GM08714 (cell line): ENCODE measurements around the gene ATP9A.
"Not testable (repeated sequence)": the region's sequence is repeated elsewhere in the genome, so short reads cannot be mapped to it uniquely, and the experiment has no call there.

Experiments used
- H3K4me3 ChIP-seq: fragments of 200-500 bp; sonication (Bioruptor generic); 2 replicates; pipeline ENCODE4 v1.5.1; 2014; ENCODE audit warnings: mild to moderate bottlenecking, low read length, inconsistent platforms
- ZNF274 ChIP-seq: IDR thresholded peaks from 2 replicates; pipeline ENCODE4 v1.6.1; 2012; ENCODE audit warnings: mild to moderate bottlenecking, low read depth, low read length

Gene ATP9A

DNA sequence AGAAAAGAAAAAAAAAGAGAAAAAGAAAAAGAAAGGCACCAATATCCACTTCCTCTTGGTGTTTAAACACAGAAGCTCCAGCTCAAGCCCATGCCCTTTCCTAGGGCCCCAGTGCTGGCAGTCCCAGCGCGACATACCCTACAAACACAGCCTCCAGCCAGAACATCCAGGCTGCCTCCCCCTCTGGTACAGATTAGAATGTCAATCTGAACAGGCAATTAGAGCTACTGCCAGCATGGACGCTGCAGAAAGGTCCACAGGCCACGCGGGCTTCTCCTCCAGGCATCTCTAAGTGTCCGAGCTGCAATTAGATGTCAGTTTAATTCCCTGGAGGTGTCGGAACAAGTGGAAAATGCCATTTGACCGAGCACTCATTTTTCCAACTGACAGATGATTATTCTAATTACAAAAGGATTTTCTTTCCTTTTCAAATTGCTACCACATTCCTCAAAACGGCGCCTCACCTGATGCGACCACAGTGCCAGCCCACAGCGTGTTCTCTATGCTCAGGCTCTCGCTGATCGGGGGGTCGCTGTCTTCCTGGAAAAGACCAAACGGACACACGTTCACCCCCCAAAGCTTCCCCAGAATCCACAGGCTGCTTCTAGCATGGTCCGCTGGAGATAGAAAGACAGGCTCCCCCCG, 79.5 kb downstream of the ATP9A start:
- TF ChIP-seq ZNF274, result no peak
- H3K4me3 ChIP-seq, result no peak overlapping the region

DNA sequence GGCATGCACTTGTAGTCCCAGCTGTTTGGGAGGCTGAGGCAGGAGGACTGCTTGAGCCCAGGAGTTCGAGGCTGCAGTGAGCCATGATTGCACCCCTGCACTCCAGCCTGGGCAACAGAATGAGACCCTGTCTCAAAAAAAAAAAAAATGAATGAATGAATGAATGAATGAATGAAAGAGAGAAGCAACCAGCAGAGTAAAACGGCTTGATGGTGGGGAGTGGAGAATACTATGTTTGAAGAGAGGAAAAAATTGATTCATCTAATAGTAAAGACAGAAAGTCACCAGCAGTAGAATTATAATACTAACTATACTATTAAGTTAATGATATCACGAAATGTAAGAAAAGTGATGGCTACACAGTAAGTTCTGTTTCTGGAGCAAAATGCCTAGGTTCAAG, 80.6 kb downstream of the ATP9A start:
- H3K4me3 ChIP-seq, result no peak overlapping the region

DNA sequence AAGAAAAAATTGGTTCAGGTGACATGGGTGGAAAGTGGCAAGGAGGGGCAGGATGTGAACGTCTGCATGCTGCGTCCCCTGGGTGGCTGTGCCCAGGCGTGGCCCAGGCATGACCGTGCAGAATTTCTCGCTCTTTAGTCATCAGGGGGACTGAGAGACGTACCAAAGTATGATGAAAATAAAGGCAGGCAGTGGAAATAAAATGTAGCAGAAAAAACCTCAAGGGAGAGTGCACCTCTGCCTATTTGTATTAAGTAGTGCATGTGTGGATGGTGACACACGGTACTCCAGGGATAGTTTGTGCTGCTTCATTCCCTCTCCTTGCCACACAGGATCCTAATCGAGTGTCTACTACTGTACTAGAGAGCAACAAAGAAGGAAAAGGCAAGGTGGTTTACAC, 81.1 kb downstream of the ATP9A start:
- no peak overlapping the region for H3K4me3 ChIP-seq
- TF ChIP-seq ZNF274, result no peak

More for the DNA sequence above, 80.6 kb downstream of the ATP9A start:
- no peak for TF ChIP-seq ZNF274

DNA sequence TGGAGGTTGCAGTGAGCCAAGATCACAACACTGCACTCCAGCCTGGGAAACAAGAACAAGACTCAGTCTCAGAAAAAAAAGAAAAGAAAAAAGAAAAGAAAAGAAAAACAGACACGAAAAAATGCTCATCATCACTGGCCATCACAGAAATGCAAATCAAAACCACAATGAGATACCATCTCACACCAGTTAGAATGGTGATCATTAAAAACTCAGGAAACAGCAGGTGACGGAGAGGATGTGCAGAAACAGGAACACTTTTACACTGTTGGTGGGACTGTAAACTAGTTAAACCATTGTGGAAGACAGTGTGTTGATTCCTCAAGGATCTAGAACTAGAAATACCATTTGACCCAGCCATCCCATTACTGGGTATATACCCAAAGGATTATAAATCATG, 82.7 kb downstream of the ATP9A start:
- not testable (repeated sequence) for H3K4me3 ChIP-seq

DNA sequence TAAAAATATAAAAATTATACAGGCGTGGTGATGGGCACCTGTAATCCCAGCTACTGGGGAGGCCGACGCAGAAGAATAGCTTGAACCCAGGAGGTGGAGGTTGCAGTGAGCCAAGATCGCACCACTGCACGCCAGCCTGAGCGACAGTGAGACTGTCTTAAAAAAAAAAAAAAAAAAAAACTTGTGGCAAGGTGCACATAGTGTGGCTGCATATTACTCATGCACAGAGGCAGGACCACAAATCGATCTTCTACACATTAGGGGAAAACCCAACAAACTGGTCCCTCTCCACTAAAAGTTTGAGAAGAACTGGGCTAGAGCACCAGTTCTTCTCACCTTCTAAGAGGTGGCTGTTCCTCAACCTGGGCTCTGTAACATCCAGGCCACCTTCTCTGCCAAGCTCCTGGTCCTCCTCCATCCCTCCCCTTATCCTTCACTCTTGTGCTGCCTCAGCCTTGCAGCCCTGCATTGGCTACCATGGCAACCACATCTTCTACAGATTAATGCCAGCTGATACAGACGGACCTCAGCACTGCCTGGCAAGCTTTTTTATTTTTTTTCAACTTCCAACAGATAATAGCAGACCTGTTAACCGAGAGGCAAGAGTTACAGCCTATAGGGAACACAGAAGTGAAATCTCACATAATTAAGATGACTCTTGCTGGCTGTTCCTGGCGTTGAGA, 88.0 kb downstream of the ATP9A start:
- no peak for TF ChIP-seq ZNF274
- no peak overlapping the region for H3K4me3 ChIP-seq

DNA sequence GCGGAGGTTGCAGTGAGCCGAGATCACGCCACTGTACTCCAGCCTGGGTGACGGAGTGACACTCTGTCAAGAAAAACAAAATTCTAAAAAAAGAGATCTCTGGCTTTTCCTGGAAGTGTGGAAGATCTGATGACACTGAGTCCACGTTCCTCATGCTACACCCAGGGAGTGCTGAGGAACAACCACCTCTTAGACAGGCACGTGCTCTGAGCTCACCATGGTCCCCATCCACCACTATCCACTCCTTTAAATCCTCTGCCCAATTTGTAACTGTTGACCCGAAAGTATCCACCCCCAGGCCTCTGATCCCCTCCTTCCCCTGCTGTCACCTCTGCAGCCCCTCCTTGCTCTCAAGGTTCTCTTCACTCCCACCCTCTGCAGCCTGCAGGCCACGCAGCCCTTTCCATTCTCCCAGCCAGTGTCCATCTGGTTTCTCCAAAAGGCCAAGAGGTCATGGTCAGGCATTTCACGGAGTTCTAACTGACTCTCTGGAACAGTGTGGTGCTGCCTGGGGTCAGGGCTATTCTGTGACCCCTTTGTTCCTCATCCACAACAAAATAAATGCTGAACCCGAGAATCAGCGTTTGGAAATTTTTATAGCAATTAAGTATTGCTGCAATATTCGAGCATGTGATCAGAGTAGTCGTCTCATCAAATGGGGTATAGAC, 88.8 kb downstream of the ATP9A start:
- no peak overlapping the region for H3K4me3 ChIP-seq
- TF ChIP-seq ZNF274, result no peak

DNA sequence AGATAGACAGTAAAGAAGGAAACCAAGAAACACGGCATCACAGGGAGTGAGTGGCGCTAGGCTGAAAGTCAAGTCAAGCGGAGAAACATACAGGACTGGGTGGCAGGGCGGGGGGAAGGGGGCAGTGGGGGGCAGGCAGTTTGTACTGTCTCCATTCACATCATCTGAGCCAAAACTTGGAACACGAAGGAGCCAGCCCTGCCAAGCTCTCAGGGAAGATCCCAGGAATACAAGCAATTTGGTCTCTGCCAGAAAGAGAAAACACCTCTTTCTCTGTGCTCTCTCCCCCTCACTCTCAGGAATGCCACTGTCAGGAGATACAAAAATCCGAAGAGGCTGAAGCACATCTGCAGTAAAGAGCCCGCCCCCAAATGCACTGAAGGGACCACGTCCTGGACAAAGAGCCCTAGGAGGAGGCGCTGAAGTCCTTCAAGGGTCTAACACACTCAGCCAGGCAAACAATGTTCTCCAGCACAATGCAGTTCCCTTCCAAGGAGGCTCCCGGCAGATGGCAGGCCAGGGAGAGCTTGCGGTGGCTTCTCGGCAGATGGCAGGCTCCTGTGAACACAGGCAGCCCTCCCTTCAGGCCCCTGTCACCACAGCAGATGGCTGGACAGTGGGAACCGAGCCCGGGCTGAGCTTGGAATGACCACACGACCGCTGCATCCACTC, 90.0 kb downstream of the ATP9A start:
- no peak overlapping the region for H3K4me3 ChIP-seq
- no peak for TF ChIP-seq ZNF274

DNA sequence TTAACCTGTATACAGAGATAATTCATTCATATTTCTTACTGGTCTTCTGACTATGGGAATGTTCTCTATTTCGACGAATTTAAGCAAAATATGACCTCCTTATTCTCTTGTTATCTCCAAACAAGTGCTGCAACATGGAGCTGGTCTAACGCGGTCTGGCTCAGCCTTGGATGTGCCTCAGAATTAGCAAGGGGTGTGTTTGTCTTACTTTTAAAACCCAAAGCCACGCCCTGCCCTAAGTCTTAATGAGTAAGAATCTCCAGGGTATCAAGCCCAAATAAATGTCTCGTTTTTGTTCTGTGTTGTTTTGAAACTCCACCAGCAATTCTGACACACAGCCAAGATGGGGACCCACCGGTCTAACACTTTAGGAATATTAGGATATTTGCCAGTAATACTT, 99.2 kb downstream of the ATP9A start:
- TF ChIP-seq ZNF274, result no peak
- no peak overlapping the region for H3K4me3 ChIP-seq

DNA sequence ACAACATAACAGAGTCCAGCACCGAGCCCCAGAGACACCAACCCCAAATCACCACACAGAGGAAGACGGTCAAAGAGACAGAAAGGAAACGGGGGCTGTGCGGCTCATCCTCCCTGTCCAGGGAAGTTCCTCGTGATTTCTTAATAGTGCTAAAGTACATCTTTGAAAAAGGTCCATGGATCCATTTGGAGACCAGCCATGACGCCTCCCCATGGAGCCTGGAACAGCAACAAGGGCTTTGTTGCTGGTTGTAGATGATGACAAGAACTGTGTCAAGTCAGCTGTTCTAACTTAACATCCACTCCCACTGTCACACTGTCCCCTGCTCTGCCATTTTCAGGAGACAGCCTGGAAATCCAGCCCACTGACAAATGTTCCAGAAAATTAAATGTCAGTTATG, 99.7 kb downstream of the ATP9A start:
- TF ChIP-seq ZNF274, result no peak
- no peak overlapping the region for H3K4me3 ChIP-seq

DNA sequence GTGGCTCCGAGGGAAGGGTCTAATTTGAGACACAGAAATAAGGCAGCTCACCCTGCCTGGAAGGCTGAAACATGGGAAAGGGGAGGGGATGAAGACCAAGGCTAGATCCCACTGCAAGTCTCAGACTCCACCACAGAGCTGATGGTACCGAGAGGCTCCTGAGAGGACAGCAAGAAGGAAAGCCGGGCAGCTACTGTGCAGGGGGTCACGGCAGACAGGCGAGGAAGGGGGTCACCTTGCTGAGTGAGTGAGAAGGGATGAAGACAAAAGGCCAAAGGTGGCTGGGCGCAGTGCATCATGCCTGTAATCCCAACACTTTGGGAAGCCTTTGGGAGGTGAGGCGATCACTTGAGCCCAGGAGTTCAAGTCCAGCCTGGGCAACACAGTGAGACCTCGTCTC, 100.7 kb downstream of the ATP9A start:
- no peak for TF ChIP-seq ZNF274
- no peak overlapping the region for H3K4me3 ChIP-seq

DNA sequence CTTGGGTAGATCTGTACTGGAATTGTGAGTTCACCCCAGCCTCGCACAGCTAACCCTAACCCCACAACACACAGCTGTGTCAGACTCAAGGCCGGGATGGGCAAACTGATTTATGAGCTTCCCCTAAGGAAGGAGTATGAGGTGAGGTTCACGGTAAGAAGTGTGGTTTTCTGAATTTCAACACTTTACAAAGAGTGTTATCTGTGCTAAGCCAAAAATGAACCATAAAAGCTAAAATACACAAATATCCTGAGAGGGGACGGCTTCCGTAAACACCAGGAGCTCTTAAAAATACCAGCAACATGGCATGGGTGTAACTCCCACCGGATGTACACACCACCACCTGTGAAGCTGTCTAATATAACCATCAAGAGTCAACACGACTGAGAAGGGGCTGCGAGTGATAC, 101.2 kb downstream of the ATP9A start:
- TF ChIP-seq ZNF274, result no peak
- H3K4me3 ChIP-seq, result no peak overlapping the region

DNA sequence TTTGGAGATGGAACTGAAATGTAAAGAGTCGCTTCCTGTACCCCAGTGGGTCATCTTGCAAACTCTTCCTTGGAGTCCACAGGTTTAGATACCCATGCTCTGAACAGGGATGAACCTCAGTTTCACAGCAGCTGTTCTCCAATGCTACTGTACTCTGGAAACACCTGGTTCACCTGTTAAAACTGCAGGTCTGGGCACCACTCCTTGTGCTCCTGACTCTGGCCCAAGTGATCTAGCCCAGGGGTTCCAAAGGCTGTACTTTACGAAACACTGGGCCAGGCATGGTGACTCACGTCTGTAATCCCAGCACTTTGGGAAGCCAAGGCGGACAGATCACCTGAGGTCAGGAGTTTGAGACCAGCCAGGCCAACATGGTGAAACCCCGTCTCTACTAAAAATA, 102.1 kb downstream of the ATP9A start:
- TF ChIP-seq ZNF274, result no peak
- H3K4me3 ChIP-seq, result no peak overlapping the region

DNA sequence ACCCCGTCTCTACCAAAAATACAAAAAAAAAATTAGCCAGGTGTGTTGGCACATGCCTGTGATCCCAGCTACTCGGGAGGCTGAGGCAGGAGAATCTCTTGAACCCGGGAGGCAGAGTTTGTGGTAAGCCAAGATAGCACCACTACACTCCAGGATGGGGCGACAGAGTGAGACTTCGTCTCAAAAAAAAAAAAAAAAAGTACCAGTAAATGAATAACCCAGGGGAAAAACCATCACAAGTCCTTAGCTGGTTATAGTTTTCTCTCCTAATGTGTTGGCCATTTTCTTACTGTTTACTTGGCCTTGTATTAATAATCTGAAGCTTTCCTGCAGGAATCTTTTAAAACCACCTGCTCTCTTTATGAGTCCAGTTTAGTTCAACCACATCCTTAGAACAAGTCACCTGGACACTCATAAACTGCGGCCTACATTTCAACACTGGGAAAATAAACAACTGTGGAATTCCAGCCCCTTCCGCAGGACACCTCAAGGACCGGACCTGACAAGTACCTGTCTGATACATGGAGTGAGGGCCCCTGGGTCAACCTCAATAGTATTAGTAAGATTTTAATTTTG, 102.6 kb downstream of the ATP9A start:
- no peak overlapping the region for H3K4me3 ChIP-seq
- no peak for TF ChIP-seq ZNF274

DNA sequence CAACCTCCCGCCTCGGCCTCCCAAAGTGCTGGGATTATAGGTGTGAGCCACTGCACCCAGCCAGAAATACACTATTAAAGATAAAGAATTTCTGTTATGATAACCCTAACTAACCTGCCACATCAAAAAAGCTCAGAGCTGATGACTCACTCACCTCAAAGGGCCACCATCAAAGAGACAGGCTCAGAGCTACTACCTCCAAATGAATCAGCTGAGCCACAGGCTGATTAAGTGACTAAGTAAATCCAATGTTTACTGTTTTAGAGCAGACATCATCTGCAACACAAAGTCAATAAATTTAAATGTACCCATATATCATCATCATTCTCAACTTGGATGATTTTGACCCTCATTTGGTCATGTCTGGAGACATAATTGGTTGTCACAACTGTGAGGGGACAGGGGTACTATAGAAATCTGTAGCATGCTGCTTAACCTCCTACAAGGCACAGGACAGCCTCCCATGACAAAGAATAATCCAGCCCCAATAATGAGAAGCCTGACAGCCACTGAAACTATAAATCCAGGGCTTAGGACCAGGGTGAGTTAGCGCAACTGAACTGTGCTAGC, 106.5 kb downstream of the ATP9A start:
- TF ChIP-seq ZNF274, result no peak
- no peak overlapping the region for H3K4me3 ChIP-seq
